ENCODE measurements around the gene RPTOR.

RPTOR gene

DNA sequence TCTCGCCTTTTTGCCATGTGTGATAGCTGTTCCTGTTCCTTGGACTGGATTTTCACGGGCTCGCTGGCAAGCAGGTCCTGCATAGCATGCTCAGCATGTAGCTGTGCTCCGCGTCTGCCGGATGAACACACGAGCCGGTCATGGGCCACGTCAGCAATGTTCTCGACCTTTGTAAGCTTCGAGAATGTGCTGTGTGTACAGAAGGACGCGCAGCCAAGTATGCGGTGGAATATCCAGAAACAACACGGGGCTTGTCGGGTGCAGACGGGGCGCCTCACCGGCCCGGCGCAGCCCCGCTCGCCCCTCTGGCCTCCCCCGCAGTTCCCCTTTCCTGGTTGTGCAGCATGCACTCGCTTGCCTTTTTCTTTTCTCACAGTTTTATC, 42.2 kb downstream of the RPTOR start:
- no peak for DNase-seq (ENCODE audit: low read depth in 2 of 2)

DNA sequence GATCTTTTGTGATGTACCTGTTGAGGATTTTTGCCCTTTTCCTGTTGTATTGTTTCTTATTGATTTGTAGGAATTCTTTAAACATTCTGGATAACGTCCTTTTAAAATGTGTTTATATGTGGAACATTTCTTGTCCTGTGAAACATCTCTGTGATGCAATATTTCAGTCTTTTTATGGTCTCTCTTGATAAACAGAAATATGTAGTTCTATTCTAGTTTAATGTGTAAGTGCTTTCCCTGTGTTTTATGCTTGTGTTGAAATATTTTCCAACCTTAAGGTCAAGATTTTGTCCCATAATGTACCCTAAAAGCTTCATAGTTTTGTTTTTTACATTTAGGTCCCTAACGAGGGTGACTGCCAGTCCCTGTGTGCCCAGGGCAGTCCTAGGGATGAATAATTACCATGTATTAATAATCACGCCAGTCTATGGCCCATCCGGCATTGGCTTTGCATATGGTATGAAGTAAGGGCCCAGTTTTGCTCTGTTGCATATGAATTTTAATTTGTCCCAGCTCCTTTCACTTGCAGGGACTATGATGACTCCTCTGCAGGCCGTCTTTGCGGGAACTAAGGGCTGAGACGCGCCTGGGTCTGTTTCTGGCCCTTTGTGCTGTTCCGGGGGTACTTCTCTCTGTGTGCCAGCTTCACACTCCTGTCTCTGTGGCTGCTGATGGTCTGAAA, 44.2 kb downstream of the RPTOR start:
- DNase-seq (ENCODE audit: low read depth in 2 of 2), result no peak

DNA sequence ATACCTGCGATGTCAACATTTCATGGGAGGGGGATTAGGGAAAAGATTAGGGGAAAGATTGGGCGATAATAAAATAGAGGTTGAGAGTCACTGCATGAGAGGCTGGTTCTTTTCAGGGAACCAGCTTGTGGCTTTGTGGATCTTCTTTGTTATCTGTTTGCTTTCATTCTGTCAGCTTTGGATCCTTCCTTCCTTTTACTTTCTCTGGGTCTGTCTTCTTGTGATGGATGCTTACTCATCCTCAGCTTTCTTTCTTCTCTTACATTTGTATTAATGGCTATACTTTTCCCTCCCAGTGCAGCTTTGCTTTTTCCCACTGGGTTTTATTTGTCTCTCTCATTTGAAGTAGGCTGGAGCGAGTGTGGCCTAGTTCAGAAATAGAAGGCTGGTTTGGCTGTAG, 47.1 kb downstream of the RPTOR start:
- no peak for DNase-seq (ENCODE audit: low read depth in 2 of 2)

DNA sequence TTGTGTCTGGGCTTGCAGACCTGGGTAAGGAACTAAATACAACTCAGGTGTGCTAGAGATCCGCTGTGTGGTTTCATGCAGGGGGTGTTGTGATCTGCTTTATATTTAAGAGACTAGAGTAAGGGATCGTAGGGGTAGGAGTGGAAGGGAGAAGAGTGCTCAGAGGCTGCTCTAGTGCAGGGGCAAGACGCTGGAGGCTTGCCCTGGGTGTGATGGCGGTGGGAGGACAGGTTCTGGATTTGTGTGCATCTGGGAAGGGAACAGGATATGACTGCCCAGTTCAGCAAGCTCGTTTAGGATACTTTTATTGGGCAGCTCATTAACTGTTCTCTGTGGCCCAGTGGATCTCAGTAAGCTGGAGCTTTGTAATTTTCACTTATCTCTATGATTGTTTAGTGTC, 47.6 kb downstream of the RPTOR start:
- no peak for DNase-seq (ENCODE audit: low read depth in 2 of 2)

DNA sequence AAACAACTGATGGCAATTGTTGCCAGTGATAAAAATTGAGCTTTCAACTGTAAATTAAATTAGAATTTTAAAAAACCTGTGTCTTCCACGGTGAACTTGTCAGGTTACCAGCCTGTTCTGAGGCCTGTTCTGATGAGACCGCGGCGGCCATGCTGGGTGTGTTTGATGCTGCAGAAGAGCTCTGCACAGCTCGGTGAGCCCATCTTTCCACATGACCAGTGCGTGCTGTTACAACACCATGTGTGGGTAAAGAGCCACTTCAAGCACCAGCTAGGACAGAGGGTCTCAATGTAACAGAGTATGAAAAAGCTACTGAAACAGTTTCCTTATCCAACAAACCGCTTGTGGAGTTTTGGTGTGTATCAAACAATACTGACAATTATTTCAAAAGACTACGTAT, 48.5 kb downstream of the RPTOR start:
- DNase-seq (ENCODE audit: low read depth in 2 of 2), result no peak

DNA sequence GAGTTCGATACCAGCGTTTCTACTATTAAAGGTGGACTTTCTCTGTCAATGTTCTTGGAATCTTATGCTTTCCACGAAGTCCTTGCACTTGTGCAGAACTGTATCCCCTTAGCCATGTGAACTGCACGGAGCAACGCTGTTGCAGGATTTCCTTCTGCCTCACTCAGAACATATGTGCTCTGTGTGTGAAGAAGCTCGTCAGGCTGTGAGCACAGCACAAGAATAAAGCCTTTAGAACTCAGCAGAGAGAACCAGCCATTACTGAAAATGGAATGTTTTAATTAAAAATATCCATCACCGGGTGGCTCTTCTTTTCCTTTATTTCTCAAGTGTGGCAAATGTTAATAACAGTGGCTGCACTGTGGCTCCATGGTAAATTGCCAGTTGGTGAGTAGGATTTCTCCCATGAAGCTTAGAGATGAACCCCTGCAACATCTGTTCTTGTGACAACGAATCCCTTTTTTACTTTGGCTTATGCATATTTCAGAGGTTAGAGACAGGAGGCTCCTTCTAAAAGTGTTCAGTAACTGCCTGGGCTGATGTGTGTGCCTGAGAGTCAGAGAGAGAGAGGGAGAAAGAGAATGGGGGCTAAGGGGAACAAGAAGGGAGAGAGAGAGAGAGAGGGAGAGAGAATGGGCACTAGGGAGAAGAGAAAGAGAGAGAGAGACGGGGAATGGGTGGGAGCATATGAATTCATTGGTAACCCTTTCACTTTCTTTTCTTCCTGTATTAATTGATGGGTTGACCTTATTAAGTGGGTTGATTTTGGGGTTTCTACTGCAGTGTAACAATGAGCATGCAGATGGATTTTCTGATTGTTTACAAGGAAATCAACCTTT, 50.0 kb downstream of the RPTOR start:
- no peak for DNase-seq (ENCODE audit: low read depth in 2 of 2)

DNA sequence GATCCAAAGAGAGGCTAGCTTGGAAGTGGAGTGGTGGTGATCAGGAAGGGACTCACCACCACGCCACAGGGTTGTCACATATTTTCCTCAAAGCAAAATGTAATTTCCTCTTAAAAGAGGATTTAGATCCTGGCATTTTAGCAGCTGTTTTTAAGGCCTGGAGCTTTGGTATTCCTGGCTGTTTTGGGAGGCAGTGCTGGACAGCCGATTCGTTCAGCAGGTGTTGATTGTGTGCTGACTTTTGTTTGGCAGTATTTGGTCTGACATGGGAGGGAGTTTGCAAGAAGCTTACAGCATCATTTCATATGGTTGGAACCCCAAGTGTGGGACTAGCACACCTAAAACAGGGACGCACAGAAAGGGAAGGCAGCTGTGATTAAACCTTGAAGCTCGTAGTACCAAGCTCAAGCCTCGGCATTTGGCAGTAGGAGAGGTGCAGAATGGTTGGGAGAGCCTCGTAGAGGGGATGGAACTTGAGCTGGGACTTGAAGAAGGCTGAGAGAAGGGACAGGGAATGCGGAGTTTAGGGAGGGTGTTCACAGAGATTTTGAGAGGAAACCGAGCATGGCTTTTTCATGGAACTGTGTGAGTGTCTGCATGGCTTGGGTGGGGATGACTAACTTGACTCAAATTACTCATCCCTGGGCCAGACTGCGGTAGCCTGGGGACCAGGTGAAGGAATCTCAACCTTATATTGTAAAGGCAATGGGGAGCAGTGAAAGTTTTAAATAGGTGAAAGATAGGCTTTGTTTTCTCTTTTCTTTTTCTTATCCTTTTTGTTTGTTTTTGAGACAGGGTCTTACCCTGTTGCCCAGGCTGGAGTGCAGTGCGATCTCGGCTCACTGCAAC, 52.3 kb downstream of the RPTOR start:
- DNase-seq (ENCODE audit: low read depth in 2 of 2), result no peak

DNA sequence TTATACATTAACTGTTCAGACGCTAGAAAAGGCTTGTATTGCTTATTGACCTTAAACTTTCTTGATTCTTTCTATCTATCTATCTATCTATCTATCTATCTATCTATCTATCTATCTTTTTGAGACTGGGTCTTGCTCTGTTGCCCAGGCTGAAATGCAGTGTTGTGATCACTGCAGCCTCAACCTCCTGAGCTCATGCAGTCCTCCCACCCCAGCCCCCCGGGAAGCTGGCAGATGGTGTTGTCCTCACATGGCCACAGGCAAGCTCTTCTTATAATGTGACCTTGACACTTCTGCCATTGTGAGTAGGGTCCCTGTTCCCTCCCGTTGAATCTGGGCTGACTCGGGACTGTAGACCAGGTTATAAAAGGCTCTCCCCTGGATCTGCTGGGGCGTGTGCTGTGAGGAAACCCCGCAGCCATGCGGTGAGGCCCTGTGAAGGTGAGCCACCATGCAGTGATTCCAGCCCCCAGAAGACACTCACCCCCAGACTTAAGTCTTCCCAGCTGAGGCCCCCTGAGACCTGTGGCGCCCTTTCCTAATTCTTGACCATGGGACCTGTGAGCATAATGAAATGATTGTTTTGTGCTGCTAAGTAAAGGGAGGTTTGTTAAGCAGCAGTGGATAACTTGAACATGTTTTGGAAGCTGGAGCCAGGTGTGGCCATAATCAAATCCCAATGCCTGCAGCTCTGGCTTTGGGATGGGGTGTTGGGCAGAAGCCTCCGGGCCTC, 54.3 kb downstream of the RPTOR start:
- DNase-seq (ENCODE audit: low read depth in 2 of 2), result no peak

DNA sequence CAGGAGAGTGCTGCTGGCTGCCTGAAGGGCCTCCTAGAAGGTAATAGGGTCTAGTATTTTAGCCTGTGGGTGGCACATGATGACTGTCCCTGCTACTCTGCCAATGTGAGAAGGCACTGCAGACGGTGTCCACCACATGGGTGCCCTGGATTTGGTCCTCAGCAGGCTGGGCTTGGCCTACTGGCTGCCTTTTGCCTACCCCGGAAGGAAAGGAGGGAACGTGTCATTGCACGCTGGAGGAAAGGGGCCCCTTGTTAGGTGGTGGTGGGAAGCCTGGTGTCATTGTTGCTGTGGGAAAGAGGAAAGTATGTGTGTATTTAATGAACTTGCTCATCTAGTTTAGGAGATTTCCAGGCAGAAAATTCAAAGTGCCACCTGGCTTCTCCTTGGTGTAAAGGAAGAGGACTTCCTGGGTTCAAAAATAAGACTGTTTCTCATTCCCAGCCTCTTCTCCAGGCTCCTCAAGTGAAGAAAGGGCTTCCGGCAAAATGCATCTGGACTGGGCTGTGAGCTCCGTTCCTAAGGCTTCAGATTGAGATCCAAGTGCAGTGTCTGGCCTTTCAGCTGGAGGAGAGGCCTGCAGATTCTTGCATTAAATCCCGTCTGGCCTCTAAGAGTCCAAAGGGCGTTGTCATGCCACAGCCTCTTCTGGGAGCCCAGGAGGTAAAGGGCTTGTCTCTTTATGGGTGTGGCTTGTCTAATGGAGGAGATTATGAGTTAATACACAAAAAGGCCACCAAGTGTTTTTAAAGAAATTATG, 55.1 kb downstream of the RPTOR start:
- DNase-seq (ENCODE audit: low read depth in 2 of 2), result no peak

DNA sequence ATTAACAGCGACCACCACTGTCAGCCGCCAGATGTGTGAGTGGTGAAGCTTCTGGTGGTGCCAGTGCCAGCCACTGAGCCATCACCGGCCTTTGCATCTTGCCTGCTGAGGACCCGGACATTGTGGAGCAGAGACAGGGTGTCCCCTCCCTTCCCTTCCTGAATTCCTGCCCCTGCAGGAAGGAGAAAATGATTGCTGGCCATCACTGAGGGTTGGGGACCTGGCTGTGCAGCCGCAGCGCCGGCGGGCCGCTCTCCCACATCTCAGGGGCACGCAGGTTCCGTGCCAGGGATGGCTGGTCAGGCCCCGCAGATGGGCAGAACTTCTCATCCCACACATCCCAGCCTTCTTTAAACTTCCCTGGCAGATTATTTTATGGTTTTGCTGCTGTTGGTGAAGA, 56.5 kb downstream of the RPTOR start:
- no peak for DNase-seq (ENCODE audit: low read depth in 2 of 2)

DNA sequence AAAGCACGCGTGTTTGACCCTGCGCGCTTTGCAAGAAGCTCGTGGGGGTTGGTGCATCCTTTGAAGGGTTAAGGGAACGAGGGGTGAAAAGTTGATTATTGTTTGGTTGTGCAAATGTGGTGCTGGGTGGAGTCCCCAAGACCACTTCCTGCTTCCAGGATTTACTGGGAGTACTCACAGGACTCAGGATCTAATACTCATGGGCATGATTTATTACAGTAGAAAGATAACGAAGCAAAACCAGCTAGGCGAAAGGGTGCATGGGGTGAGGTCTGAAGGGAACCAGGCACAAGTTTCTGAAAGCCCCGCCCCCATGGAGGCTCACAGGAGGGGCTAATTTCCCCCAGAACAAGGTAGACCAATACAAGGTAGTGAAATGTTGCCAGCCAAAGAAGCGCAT, 58.8 kb downstream of the RPTOR start:
- no peak for DNase-seq (ENCODE audit: low read depth in 2 of 2)

DNA sequence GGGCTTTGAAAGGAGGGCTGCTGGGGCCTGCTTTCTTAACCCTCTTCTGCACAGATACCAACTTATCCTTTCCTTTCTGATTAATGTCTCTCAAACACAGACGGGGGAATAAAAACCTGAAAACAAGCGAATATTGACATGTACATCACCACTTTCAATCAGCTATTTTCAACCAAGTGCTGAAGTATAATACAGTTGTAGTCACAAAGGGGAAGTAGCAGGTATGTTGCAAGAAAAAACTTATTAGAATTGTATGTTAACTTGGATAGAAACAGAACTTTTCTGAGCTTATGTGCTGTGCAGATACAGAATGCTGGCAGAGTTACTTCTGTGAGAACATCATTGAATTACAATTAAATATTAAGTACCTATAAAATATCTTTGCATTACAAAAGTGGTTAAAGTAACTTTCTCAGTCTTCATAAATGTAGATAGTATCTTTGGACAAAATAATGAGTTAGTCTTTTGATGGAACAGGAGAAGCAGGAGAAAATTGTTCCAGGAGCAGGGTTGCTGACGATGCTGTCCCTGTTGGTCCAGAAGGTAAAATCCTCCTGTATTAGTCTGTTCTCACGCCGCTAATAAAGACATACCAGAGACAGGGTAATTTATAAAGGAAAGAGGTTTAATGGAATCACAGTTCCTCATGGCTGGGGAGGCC, 59.5 kb downstream of the RPTOR start:
- DNase-seq (ENCODE audit: low read depth in 2 of 2), result no peak

DNA sequence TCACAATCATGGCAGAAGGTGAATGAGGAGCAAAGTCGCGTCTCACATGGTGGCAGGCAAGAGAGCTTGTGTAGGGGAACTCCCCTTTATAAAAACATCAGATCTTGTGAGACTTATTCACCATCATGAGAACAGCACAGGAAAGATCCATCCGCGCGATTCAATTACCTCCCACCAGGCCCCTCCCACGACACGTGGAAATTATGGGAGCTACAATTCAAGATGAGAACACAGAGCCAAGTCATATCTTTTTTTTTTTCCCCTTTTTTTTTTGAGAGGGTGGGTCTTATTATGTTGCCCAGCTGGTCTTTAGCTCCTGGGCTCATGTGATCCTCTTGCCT, 60.0 kb downstream of the RPTOR start:
- DNase-seq (ENCODE audit: low read depth in 2 of 2), result no peak

DNA sequence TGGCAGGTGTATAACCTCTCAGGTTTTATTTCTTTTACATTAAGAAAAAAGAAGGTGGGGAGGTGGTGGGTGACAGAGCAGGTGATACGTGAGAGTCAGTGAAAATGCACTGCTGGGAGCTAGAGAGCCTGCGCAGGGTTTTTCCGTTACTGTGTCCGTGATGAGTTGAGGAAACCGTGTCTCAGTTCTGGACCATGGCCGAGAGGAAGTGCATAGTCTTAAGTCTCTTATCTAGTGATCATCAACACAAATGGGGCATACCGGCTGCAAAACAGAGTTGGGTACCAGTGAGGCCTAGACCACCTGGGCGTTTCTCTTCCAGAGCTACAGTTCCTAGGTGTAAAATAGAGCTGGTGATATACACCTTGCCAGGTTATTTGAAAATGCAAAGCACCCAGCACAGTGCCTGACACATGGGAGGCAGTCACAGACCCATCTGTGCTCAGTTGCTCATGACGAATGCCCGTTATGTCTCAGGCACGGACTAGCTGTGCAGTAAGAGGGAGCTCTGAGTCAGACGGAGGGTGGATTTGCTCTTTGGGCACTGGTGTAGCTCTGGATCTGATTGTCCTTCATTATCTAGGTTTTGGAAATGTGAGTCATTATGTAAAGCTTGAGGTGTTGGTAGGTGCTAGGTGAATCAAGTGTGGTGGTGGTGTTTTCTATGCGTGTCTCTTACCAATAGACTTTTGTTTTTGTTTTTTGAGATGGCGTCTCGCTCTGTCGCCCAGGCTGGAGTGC, 60.9 kb downstream of the RPTOR start:
- DNase-seq (ENCODE audit: low read depth in 2 of 2), result peak in 1 of 2 donors; percentile 14

DNA sequence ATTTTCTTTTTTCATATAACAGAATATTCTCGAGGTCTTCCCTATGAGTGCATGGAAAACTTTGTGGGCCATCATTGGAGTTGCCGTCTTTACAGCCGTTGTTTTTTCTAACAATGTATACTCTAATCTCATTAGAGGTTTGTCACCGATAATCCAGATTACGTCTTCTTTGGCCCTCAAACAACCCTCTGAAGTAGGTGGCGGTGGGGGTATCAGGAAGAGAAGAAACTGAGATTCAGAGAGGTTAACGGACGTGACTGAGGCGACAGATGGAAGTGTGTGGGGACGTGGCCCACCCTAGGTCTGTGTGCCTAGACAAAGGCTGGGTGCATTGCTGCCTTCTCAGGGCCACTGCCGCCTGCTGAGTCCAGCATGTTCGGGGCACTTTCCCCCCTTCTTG, 63.7 kb downstream of the RPTOR start:
- no peak for DNase-seq (ENCODE audit: low read depth in 2 of 2)

DNA sequence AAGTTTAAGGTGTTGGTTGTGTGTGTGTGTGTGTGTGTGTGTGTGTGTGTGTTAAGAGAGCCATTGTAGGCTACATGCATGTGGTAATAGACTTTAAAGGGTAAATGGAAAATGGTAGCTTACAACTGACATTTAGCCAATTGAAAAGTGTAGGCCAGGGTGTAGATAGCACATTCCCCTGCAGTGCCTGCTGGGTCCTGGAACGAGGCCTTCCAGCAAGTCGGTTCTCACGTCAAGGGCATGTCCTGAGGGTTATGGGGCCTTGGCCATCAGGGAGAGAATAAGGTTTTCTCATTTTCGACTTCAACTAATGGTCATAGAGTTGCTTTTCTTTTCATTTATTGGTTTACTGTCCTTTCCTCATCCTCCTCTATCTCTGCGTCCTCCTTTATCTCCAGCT, 65.1 kb downstream of the RPTOR start:
- no peak for DNase-seq (ENCODE audit: low read depth in 2 of 2)

DNA sequence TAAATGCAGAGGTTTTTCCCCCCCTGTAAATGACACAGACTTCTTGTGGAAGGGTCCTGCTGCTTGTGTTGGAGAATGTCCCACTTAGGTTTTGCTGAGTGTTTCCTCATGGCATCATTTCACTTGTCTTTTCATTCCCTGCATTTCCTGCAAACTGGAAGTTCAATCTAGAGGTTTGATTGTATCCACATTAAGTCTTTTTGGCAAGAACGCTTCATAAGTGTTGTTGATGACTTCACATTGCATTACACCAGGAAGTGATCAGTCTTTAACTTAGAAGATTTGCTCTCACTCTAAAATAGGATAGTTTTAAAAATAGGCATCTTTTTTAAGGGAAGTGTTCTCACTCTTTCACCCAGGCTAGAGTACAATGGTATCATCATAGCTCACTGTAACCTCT, 67.2 kb downstream of the RPTOR start:
- DNase-seq (ENCODE audit: low read depth in 2 of 2), result no peak

DNA sequence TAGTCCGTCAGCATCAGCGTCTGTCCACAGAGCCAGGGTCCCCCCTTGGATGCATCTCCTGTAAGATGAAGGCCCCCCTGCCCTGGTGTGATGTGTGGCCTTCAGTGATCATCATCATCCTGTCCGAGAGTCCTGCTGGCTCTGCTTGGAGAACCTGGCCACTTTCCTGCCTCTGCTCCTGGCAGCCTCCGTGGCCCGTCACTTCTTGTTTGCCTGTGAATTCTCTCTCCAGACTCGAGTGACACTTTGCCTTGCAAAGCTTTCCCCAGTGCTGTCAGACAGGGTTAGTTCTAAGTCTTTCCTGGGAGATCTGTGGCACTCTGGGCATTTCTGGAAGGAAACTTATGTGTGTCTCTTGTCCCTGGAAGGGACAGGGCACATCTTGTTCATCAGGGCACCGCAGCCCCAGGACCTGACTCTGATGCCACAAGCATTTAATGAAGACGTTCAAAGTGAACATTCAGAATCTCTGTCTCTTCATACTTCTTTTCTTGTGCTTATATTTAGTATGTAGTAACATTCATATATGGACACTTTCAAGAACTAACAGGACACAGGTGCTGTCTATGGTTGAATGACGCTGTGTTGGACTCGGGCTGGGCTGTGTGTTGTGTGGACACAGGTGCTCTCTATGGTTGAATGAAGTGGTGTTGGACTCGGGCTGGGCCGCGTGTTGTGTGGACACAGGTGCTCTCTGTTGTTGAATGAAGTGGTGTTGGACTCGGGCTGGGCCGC, 68.5 kb downstream of the RPTOR start:
- no peak for DNase-seq (ENCODE audit: low read depth in 2 of 2)

DNA sequence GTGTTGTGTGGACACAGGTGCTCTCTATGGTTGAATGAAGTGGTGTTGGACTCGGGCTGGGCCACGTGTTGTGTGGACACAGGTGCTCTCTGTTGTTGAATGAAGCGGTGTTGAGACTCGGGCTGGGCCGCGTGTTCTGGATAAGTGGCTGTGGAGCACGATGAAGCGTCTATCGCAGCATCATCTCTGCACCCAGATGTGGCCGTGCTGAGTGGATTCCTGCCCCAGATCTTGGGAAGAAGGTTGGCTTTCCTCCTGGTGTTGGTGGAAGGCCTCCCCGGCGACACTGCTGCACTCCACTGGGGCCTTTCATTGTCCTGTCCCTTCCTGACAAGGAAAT, 69.1 kb downstream of the RPTOR start:
- DNase-seq (ENCODE audit: low read depth in 2 of 2), result no peak

Measured in stimulated activated CD8-positive, alpha-beta memory T cell treated with anti-CD3 and anti-CD28 coated beads, Interleukin-2, amount 100 ng/mL, for 1 hour (primary cell).